Adrenal gland (tissue), 12 donors: ENCODE results near the gene SLC4A9. TPM values are rescaled to one million over a fixed set of nuclear protein-coding genes. Genes with fewer than 3 reads are reported as not detected.

Experiments
- DNase-seq, 7 donors: peaks; one replicate each; pipeline ENCODE4 v3.0.0-alpha.2; 2019 to 2020
- H3K27ac ChIP-seq, 5 donors: fragments of 200-600 bp; sonication (generic) in 4 of 5; 1 replicate in 3 of 5; 2 replicates in 2 of 5; pipeline versions ENCODE4 v1.5.1 to v1.8.0; 2016 to 2020; ENCODE audit warnings: mild to moderate bottlenecking in 1 of 5
- H3K27me3 ChIP-seq: fragments of 200-600 bp; 2 replicates; pipeline ENCODE4 v1.8.0; 2021
- H3K36me3 ChIP-seq, 2 donors: fragments of 200-600 bp; replicated peaks in 1 of 2; 1 replicate in 1 of 2; 2 replicates in 1 of 2; pipeline versions ENCODE4 v1.5.1 to v1.8.0; 2018 to 2022
- H3K4me1 ChIP-seq, 2 donors: fragments of 200-600 bp; replicated peaks in 1 of 2; 1 replicate in 1 of 2; 2 replicates in 1 of 2; pipeline versions ENCODE4 v1.5.1 to v1.8.0; 2018 to 2021
- H3K4me3 ChIP-seq, 4 donors: fragments of 200-600 bp; sonication (generic) in 3 of 4; one replicate each; pipeline ENCODE4 v1.5.1; 2016 to 2018
- H3K9me3 ChIP-seq, 3 donors: fragments of 200-600 bp; sonication (generic) in 1 of 3; replicated peaks in 1 of 3; 1 replicate in 2 of 3; 2 replicates in 1 of 3; pipeline versions ENCODE4 v1.5.1 to v1.8.0; 2016 to 2021
- CTCF ChIP-seq, 6 experiments: fragments of 450-650 bp in 4 of 6; fragments of 200-600 bp in 2 of 6; sonication (generic) in 1 of 6; IDR thresholded peaks; 1 replicate in 5 of 6; 2 replicates in 1 of 6; pipeline versions ENCODE4 v1.5.1 to v1.8.0; 2016 to 2021; ENCODE audit warnings: antibody characterized with exemption in 6 of 6, mild to moderate bottlenecking in 2 of 6, moderate library complexity in 1 of 6
- POLR2A ChIP-seq, 2 donors: fragments of 450-650 bp; IDR thresholded peaks; one replicate each; pipeline ENCODE4 v1.6.1; 2017; ENCODE audit warnings: antibody characterized with exemption in 2 of 2, mild to moderate bottlenecking in 2 of 2, moderate library complexity in 1 of 2
- WGBS, 4 donors: extraction: QIAGEN DNeasy Blood & Tissue Kit in 2 of 4; methylation state at CpG; one replicate each; pipeline versions ENCODE4 v1.1.5 to v1.1.7; 2013 to 2017; 5-methylcytosine and 5-hydroxymethylcytosine counted together
- intact Hi-C, 2 donors: fragments of 100-400 bp; cut with DNase I; formaldehyde crosslinking; loops; one replicate each; pipeline versions ENCODE4 v1.14.1 to v1.15.0; 2022 to 2023
- polyA plus RNA-seq, 3 donors: library from polyadenylated mRNA; stranded (reverse); fragments of 200-250 nt in 2 of 3; fragments of 350-450 nt in 1 of 3; fragmentation: Illumina TruSeq in 1 of 3; extraction: RNeasy Lipid Tissue Mini Kit (QIAGEN cat#74804) in 1 of 3; gene quantifications; one replicate each; pipeline ENCODE4 v1.2.3, GENCODE V29; 2013 to 2014
- total RNA-seq, 9 donors: library from RNA; depleted of rRNA in 4 of 9; stranded (reverse); fragments of >200 nt in 4 of 9; fragments of 120-200 nt in 1 of 9; fragmentation: NEBNext Ultra II Directional in 1 of 9; extraction: Animal tissue kit (Norgen Biotek cat#: 25700) in 1 of 9; gene quantifications; one replicate each; pipeline versions ENCODE4 v1.1.0 to v1.2.4, GENCODE V29; 2013 to 2023
- donor health status: healthy with polysubstance abuse.
- donor health status: Bipolar disorder and iron deficiency.
- donor health status: DM: yes; HTN: yes; CAD: no.
- donor health status: DM: no; HTN: no; CAD: no.
- donor health status: DM: no; HTN: no; CAD: no.
- donor health status: DM: yes; HTN: yes; CAD: no.

The SLC4A9 gene
- total and polyA plus RNA-seq, 12 donors: 0.13 to 0.32 TPM; not detected in 10

- Histone ChIP-seq H3K4me3 (no peak overlapping the region), H3K4me1 (peaks cover 19 to 22% of the 10 kb centered on the region in 2 donors), H3K36me3 (no peaks in the 10 kb centered on the region), H3K27ac (no peak overlapping the region), H3K27me3 (no peaks in the 10 kb centered on the region), H3K9me3 (no peaks in the 10 kb centered on the region)
- no peak for DNase-seq
- TF ChIP-seq CTCF (IDR thresholded peaks at IDR 0.05): no peak
- no peak for TF ChIP-seq POLR2A (IDR thresholded peaks at IDR 0.05)
- 80 to 88% (median 84%) methylated on average over 1 to 2 of the region's 2 CpGs for WGBS, 4 donors
- intact Hi-C loops: loop anchor here (2.0 to 10.0 kb wide), 3 partner anchors 104 to 274 kb away; no protein-coding TSS in a partner anchor
These were observed 10.8 kb upstream of the SLC4A9 start for GRCh38 chr5:140349244-140349643.

GRCh38 chr5:140351609-140352334 is 8.2 kb upstream of the SLC4A9 start:
- Histone ChIP-seq H3K9me3 (no peaks in the 10 kb centered on the region), H3K4me1 (peaks cover 4% of the 10 kb centered on the region in 2 donors), H3K27me3 (no peaks in the 10 kb centered on the region), H3K4me3 (no peak overlapping the region), H3K36me3 (no peaks in the 10 kb centered on the region), H3K27ac (no peak overlapping the region)
- TF ChIP-seq POLR2A (IDR thresholded peaks at IDR 0.05) (no peak), CTCF (IDR thresholded peaks at IDR 0.05) (peak; percentile 80 to 94 (median 90))
- DNase-seq: peak in 5 of 7 donors; percentile 51 to 79 (median 73)
- intact Hi-C loops: loop anchor here in 1 of 2 donors (10.0 kb wide), 1 partner anchor 197 kb away; no protein-coding TSS in a partner anchor
- WGBS, 4 donors: 1 to 4% (median 3%) methylated on average over 5 of the region's 5 CpGs

GRCh38 chr5:140355546-140355945 is 4.4 kb upstream of the SLC4A9 start:
- TF ChIP-seq POLR2A (IDR thresholded peaks at IDR 0.05) (no peak), CTCF (IDR thresholded peaks at IDR 0.05) (no peak)
- no peaks in the 10 kb centered on the region for H3K27me3 ChIP-seq
- intact Hi-C loops: loop anchor here (5.0 to 10.0 kb wide), 2 partner anchors 188 to 201 kb away; no protein-coding TSS in a partner anchor
- H3K4me3 ChIP-seq: no peak overlapping the region
- H3K27ac ChIP-seq: no peak overlapping the region
- H3K36me3 ChIP-seq: no peaks in the 10 kb centered on the region
- WGBS, 4 donors: 75 to 87% (median 82%) methylated on average over 7 of the region's 7 CpGs
- no peak for DNase-seq
- H3K9me3 ChIP-seq: no peaks in the 10 kb centered on the region
- peaks cover 4 to 7% of the 10 kb centered on the region in 2 donors for H3K4me1 ChIP-seq

GRCh38 chr5:140356853-140357725 is 2.9 kb upstream of the SLC4A9 start:
- intact Hi-C loops: loop anchor here (5.0 to 10.0 kb wide), 2 partner anchors 190 to 202 kb away; no protein-coding TSS in a partner anchor
- Histone ChIP-seq H3K36me3 (no peaks in the 10 kb centered on the region), H3K4me3 (no peak overlapping the region), H3K4me1 (peaks cover 4 to 7% of the 10 kb centered on the region in 2 donors), H3K27me3 (no peaks in the 10 kb centered on the region), H3K9me3 (no peaks in the 10 kb centered on the region), H3K27ac (no peak overlapping the region)
- TF ChIP-seq POLR2A (IDR thresholded peaks at IDR 0.05) (no peak), CTCF (IDR thresholded peaks at IDR 0.05) (no peak)
- WGBS, 4 donors: 20 to 31% (median 24%) methylated on average over 9 to 10 of the region's 10 CpGs
- DNase-seq: no peak
